ENCODE measurements around the gene TNFSF12. TPM values are rescaled to one million over a fixed set of nuclear protein-coding genes. Genes with fewer than 3 reads are reported as not detected.

TNFSF12 gene
- polyA plus RNA-seq, 3 donors, result 37.7 to 98.3 (median 50.2) TPM

- Mint-ChIP-seq H3K9me3 (no peaks in the 10 kb centered on the region), H3K27me3 (ENCODE audit: low read depth in 3 of 3) (peaks cover 3 to 9% (median 7%) of the 10 kb centered on the region in 3 donors), H3K36me3 (peaks cover 25 to 31% of the 10 kb centered on the region in 2 donors), H3K4me3 (peak overlapping the region in 1 of 2 donors; percentile 16), H3K27ac (peak overlapping the region in 5 of 7 donors; percentile 15 to 77 (median 66)), H3K4me1 (peaks cover 65% of the 10 kb centered on the region)
- Histone ChIP-seq H3K4me1 (ENCODE audit: control insufficient read depth in 1 of 2, insufficient read depth in 2 of 2, low read length in 2 of 2) (peaks cover 63 to 65% of the 10 kb centered on the region in 2 donors), H3K9me3 (replicated peaks in 1 of 2; ENCODE audit: control insufficient read depth in 1 of 2, insufficient read depth in 1 of 2, low read length in 2 of 2) (no peaks in the 10 kb centered on the region), H3K79me2 (ENCODE audit: insufficient read depth, low read length) (peaks cover 35% of the 10 kb centered on the region), H3K27me3 (ENCODE audit: control insufficient read depth in 2 of 2, insufficient read depth in 2 of 2, low read length in 2 of 2) (no peaks in the 10 kb centered on the region), H4K20me1 (ENCODE audit: insufficient read depth, low read length) (no peaks in the 10 kb centered on the region), H3K4me2 (replicated peaks; ENCODE audit: extremely low read depth, low read length, poor library complexity, severe bottlenecking) (peak overlapping the region; percentile 96), H3K4me3 (replicated peaks in 1 of 3; ENCODE audit: low read depth in 2 of 3, low read length in 3 of 3) (peak overlapping the region in 1 of 3 experiments; percentile 93), H3K36me3 (replicated peaks in 1 of 2; ENCODE audit: control insufficient read depth in 1 of 2, insufficient read depth in 2 of 2, low read length in 2 of 2) (no peaks in the 10 kb centered on the region), H3K27ac (ENCODE audit: low read depth in 1 of 2, low read length in 2 of 2) (peak overlapping the region; percentile 7 to 16), H3K9ac (ENCODE audit: insufficient read depth, low read length, poor library complexity, severe bottlenecking) (no peak overlapping the region), H2AFZ (ENCODE audit: insufficient read depth, low read depth, low read length, poor library complexity, severe bottlenecking) (no peak overlapping the region)
- intact Hi-C loops (cut with micrococcal nuclease), result no loop called here
- WGBS (ENCODE audit: insufficient coverage), result 62% methylated on average over 3 of the region's 6 CpGs
- DNase-seq, result no peak
- TF ChIP-seq CTCF (IDR thresholded peaks at IDR 0.05), result no peak
Measured at GRCh38 chr17:7550344-7550743, 1.5 kb downstream of the TNFSF12 start.

- 100% methylated on average over 1 of the region's 4 CpGs for WGBS (ENCODE audit: insufficient coverage)
- peak overlapping the region; percentile 74 to 90 for H3K27ac ChIP-seq (ENCODE audit: low read depth in 1 of 2, low read length in 2 of 2)
- peaks cover 32 to 37% of the 10 kb centered on the region in 2 donors for H3K36me3 Mint-ChIP-seq
- peaks cover 5 to 9% (median 9%) of the 10 kb centered on the region in 3 donors for H3K27me3 Mint-ChIP-seq (ENCODE audit: low read depth in 3 of 3)
- H3K9me3 Mint-ChIP-seq, result no peaks in the 10 kb centered on the region
- H3K9ac ChIP-seq (ENCODE audit: insufficient read depth, low read length, poor library complexity, severe bottlenecking), result no peak overlapping the region
- H3K27me3 ChIP-seq (ENCODE audit: control insufficient read depth in 2 of 2, insufficient read depth in 2 of 2, low read length in 2 of 2), result no peaks in the 10 kb centered on the region
- TF ChIP-seq CTCF (IDR thresholded peaks at IDR 0.05), result no peak
- H3K79me2 ChIP-seq (ENCODE audit: insufficient read depth, low read length), result peaks cover 44% of the 10 kb centered on the region
- peak overlapping the region; percentile 8 to 96 (median 86) for H3K27ac Mint-ChIP-seq
- H3K4me3 ChIP-seq (replicated peaks in 1 of 3; ENCODE audit: low read depth in 2 of 3, low read length in 3 of 3), result peak overlapping the region in 1 of 3 experiments; percentile 19
- intact Hi-C loops (cut with micrococcal nuclease), result no loop called here
- no peaks in the 10 kb centered on the region for H3K9me3 ChIP-seq (replicated peaks in 1 of 2; ENCODE audit: control insufficient read depth in 1 of 2, insufficient read depth in 1 of 2, low read length in 2 of 2)
- DNase-seq, result no peak
- no peak overlapping the region for H3K4me2 ChIP-seq (replicated peaks; ENCODE audit: extremely low read depth, low read length, poor library complexity, severe bottlenecking)
- no peak overlapping the region for H3K4me3 Mint-ChIP-seq
- no peaks in the 10 kb centered on the region for H3K36me3 ChIP-seq (replicated peaks in 1 of 2; ENCODE audit: control insufficient read depth in 1 of 2, insufficient read depth in 2 of 2, low read length in 2 of 2)
- peaks cover 71 to 75% of the 10 kb centered on the region in 2 donors for H3K4me1 ChIP-seq (ENCODE audit: control insufficient read depth in 1 of 2, insufficient read depth in 2 of 2, low read length in 2 of 2)
- H3K4me1 Mint-ChIP-seq, result peaks cover 71% of the 10 kb centered on the region
- H4K20me1 ChIP-seq (ENCODE audit: insufficient read depth, low read length), result no peaks in the 10 kb centered on the region
- no peak overlapping the region for H2AFZ ChIP-seq (ENCODE audit: insufficient read depth, low read depth, low read length, poor library complexity, severe bottlenecking)
Measured at GRCh38 chr17:7551396-7551795, 2.5 kb downstream of the TNFSF12 start.
